Small intestine (tissue), 7 donors: ENCODE results near the gene CDK13. TPM values are rescaled to one million over a fixed set of nuclear protein-coding genes. Genes with fewer than 3 reads are reported as not detected.

Experiments used
- DNase-seq, 2 donors: peaks; one replicate each; pipeline versions ENCODE4 v3.0.0 to v3.0.0-alpha.2; 2013
- FAIRE-seq: peaks from 2 replicates; lab custom pipeline; 2012; peaks lifted over from hg19 to GRCh38; lab: Jason Lieb, UNC
- H3K27ac ChIP-seq, 3 donors: one replicate each; pipeline ENCODE4 v1.5.1; 2013; ENCODE audit warnings: low read length in 2 of 3, mild to moderate bottlenecking in 2 of 3, control low read depth in 1 of 3, inconsistent platforms in 1 of 3, low read depth in 1 of 3, moderate library complexity in 1 of 3
- H3K27me3 ChIP-seq, 3 donors: one replicate each; pipeline ENCODE4 v1.6.1; 2013; ENCODE audit warnings: low read length in 3 of 3, inconsistent platforms in 1 of 3; ENCODE audit not compliant: control insufficient read depth in 3 of 3, insufficient read depth in 3 of 3
- H3K36me3 ChIP-seq, 3 donors: one replicate each; pipeline ENCODE4 v1.6.1; 2013; ENCODE audit warnings: low read length in 3 of 3, inconsistent platforms in 1 of 3, low read depth in 1 of 3, mild to moderate bottlenecking in 1 of 3, moderate library complexity in 1 of 3; ENCODE audit not compliant: control insufficient read depth in 3 of 3, insufficient read depth in 2 of 3
- H3K4me1 ChIP-seq, 3 donors: one replicate each; pipeline ENCODE4 v1.6.1; 2013; ENCODE audit warnings: low read length in 2 of 3, inconsistent platforms in 1 of 3, low read depth in 1 of 3, mild to moderate bottlenecking in 1 of 3, moderate library complexity in 1 of 3; ENCODE audit not compliant: control insufficient read depth in 3 of 3, insufficient read depth in 2 of 3
- H3K4me3 ChIP-seq, 3 donors: one replicate each; pipeline ENCODE4 v1.5.1; 2013; ENCODE audit warnings: low read length in 3 of 3, control low read depth in 1 of 3, inconsistent platforms in 1 of 3, low read depth in 1 of 3, mild to moderate bottlenecking in 1 of 3, moderate library complexity in 1 of 3
- H3K9me3 ChIP-seq, 2 donors: one replicate each; pipeline ENCODE4 v1.6.1; 2013; ENCODE audit warnings: low read depth in 1 of 2, low read length in 1 of 2; ENCODE audit not compliant: control insufficient read depth in 2 of 2, insufficient read depth in 1 of 2
- WGBS, 3 donors: extraction: QIAGEN DNeasy Blood & Tissue Kit; methylation state at CpG; one replicate each; pipeline ENCODE4 v1.1.7; 2013; 5-methylcytosine and 5-hydroxymethylcytosine counted together
- polyA plus RNA-seq, 4 donors: library from polyadenylated mRNA; stranded (reverse) in 3 of 4; unstranded in 1 of 4; fragments of 200-250 nt in 3 of 4; fragments of 120-200 nt in 1 of 4; gene quantifications; one replicate each; pipeline versions ENCODE4 v1.2.1 to v1.2.3, GENCODE V29; 2013
- donor health status: healthy with polysubstance abuse.
- donor health status: control.
- donor health status: control.
- donor health status: Bipolar disorder and iron deficiency.
- donor health status: healthy.

Gene CDK13
- polyA plus RNA-seq, 4 donors: 10.3 to 51.1 (median 14.4) TPM

DNA sequence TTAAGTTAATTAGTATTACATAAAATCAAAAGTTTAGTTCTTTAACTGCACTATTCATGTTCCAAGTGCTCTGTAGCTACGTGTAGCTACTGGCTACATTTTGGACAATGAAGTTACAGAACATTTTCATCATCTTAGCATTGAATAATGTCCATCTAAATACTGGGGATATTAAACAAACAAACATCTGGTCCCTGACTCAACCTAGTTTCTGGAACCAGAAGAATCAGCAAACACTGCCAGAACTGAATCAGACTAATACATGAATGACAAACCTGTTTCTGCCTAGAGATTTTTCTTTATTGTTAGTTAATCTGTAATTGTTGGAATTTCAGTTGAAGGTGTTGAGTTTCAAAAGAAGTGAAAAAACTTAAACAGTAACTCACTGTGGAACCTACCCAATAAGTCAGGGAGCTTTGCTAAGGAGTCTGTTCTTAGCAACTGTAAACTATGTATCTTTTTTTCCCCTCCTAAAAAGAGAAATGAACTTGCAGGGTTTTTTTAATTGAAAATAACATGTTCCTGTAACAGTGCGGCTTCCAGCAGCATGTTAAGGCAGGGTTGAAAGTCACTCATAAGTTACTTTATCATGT, 58.3 kb downstream of the CDK13 start:
- no peak for FAIRE-seq
- Histone ChIP-seq H3K4me3 (no peak overlapping the region), H3K27ac (no peak overlapping the region), H3K4me1 (no peaks in the 10 kb centered on the region), H3K27me3 (no peaks in the 10 kb centered on the region), H3K36me3 (peaks cover 0 to 24% (median 5%) of the 10 kb centered on the region in 3 donors), H3K9me3 (no peaks in the 10 kb centered on the region)
- WGBS, 3 donors: 75 to 84% (median 76%) methylated on average over 2 of the region's 2 CpGs
- DNase-seq: no peak

DNA sequence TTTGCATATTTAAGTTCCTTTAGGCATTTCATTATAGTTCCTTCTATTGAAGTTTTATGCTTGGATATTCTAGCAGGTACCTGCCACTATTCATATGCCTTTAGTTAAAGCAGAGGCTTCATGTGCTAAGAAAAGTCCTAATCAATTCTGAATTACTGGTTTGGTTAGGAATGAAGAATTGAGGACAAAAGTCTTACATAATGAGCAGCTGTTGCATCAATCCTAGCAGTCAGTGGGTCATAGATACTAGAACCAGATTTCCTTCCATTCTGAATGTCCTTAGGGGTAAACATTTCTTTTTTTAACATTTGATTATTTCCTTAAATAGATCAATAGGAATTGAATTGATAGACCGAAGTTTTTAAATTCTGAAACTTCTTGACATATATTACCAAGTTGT, 59.2 kb downstream of the CDK13 start:
- Histone ChIP-seq H3K27ac (no peak overlapping the region), H3K27me3 (no peaks in the 10 kb centered on the region), H3K4me3 (no peak overlapping the region), H3K9me3 (no peaks in the 10 kb centered on the region), H3K36me3 (peaks cover 0 to 27% (median 3%) of the 10 kb centered on the region in 3 donors), H3K4me1 (no peaks in the 10 kb centered on the region)
- 95 to 100% (median 98%) methylated on average over 1 of the region's 1 CpG for WGBS, 3 donors
- FAIRE-seq: no peak
- no peak for DNase-seq

DNA sequence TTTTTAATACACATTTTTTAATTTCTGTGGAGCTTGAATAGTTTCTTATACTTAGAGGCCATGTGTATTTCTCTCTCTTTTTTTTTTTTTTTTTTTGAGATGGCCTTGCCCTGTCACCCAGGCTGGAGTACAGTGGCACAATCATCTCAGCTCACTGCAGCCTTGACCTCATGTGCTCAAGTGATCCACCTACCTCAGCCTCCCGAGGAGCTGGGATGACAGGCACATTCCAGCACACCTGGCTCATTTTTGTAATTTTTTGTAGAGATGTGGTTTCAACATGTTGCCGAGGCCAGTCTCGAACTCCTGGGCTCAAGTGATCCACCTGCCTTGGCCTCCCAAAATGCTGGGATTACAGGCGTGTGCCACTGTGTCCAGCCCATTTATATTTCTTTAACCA, 64.3 kb downstream of the CDK13 start:
- peaks cover 0 to 20% (median 3%) of the 10 kb centered on the region in 3 donors for H3K36me3 ChIP-seq
- H3K9me3 ChIP-seq: no peaks in the 10 kb centered on the region
- FAIRE-seq (no peak), DNase-seq (no peak)
- H3K27ac ChIP-seq: no peak overlapping the region
- no peaks in the 10 kb centered on the region for H3K27me3 ChIP-seq
- 79 to 93% (median 84%) methylated on average over 4 of the region's 4 CpGs for WGBS, 3 donors
- no peaks in the 10 kb centered on the region for H3K4me1 ChIP-seq
- no peak overlapping the region for H3K4me3 ChIP-seq

DNA sequence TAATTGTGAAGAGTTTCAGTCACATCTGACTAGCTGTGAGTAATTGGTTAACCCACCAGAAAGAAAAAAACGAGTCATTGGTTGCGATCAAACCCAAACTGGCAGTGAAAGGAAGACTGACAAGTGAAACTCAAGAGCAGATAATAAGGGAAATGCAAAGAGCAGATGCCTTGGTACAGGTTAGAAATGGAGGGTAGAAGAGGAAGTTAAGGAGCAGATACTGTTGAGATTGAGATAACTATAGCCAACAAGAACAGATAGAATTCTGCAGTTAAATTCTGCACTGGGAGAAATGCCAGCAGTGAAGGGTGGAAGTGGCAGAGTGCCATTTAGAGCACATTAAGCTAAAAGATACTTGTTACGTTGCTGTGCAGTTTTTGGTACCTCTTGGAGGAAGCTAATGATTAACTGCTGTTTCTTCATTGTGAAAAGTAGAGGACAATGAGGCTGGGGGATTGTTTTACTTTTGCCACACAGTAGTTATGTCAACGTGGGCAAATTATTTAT, 65.8 kb downstream of the CDK13 start:
- H3K4me3 ChIP-seq: no peak overlapping the region
- H3K27me3 ChIP-seq: no peaks in the 10 kb centered on the region
- peak; percentile 20 to 33 for DNase-seq
- peaks cover 0 to 18% (median 4%) of the 10 kb centered on the region in 3 donors for H3K36me3 ChIP-seq
- no peaks in the 10 kb centered on the region for H3K9me3 ChIP-seq
- no peak for FAIRE-seq
- 10 to 27% (median 18%) methylated on average over 4 of the region's 4 CpGs for WGBS, 3 donors
- no peaks in the 10 kb centered on the region for H3K4me1 ChIP-seq
- no peak overlapping the region for H3K27ac ChIP-seq

DNA sequence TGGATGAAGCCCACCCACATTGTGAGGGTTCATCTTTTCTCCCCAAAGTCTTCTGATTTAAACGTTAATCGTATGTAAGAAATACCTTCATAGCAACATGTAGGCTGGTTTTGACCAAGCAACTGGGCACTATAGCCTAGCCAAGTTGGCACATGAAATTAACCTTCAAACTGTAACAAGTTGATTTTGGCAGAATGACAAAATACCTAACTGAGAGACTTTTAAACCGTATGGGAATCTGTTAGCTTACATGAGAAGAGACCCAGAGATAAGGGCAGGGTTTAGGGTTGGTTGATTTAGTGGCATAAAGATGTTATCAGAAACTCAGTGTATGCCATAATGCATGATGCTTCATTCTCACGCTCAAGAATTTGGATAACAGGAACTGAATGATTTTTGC, 69.5 kb downstream of the CDK13 start:
- H3K4me1 ChIP-seq: no peaks in the 10 kb centered on the region

DNA sequence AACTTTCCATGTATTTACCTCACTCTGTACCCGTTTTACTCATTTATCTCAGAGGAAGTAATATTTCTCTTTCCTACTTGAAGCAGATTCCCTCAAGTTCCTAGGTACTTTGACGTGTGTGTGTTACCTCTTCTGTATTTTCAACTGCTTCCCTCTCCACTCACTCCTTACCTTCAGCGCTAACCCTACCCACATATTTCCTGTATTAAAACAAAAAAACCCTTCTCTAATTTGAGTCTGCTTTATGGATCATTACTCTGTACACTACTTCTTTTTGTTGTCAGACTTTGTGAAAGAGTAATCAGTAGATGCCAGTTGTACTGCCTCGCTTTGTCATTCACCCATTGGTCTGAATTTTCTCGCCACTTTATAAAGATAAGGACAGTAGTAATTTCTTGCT, 74.0 kb downstream of the CDK13 start:
- no peaks in the 10 kb centered on the region for H3K27me3 ChIP-seq
- H3K36me3 ChIP-seq: peaks cover 0 to 23% (median 7%) of the 10 kb centered on the region in 3 donors
- no peaks in the 10 kb centered on the region for H3K9me3 ChIP-seq
- H3K4me1 ChIP-seq: no peaks in the 10 kb centered on the region
- H3K27ac ChIP-seq: no peak overlapping the region
- FAIRE-seq: no peak
- no peak for DNase-seq
- WGBS, 3 donors: 85 to 94% (median 85%) methylated on average over 5 of the region's 5 CpGs
- no peak overlapping the region for H3K4me3 ChIP-seq

More for the DNA sequence above, 69.5 kb downstream of the CDK13 start:
- WGBS, 3 donors: 77 to 85% (median 81%) methylated on average over 4 of the region's 4 CpGs
- Histone ChIP-seq H3K36me3 (peaks cover 0 to 12% (median 5%) of the 10 kb centered on the region in 3 donors), H3K4me3 (no peak overlapping the region), H3K9me3 (no peaks in the 10 kb centered on the region), H3K27me3 (no peaks in the 10 kb centered on the region), H3K27ac (no peak overlapping the region)
- DNase-seq (no peak), FAIRE-seq (no peak)

DNA sequence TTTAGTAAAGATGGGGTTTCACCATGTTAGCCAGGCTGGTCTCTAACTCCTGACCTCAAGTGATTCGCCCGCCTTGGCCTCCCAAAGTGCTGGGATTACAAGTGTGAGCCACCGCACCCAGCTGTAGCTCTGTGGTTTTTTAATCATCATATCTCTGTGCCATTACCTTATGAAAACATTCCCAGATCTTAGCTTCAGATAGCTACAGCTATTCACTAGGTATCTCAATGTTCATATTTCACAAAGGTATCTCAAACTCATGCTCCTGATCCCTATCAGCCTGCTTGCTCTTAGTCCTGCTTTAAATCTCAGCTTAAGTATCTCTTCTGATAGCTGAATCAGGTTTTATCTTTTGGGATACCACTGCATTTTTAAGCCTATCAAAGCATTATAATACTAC, 74.8 kb downstream of the CDK13 start:
- no peak overlapping the region for H3K4me3 ChIP-seq
- H3K36me3 ChIP-seq: peaks cover 0 to 30% (median 7%) of the 10 kb centered on the region in 3 donors
- no peaks in the 10 kb centered on the region for H3K27me3 ChIP-seq
- WGBS, 3 donors: 96 to 100% (median 97%) methylated on average over 3 of the region's 3 CpGs
- no peaks in the 10 kb centered on the region for H3K9me3 ChIP-seq
- FAIRE-seq: no peak
- no peak for DNase-seq
- no peak overlapping the region for H3K27ac ChIP-seq
- no peaks in the 10 kb centered on the region for H3K4me1 ChIP-seq

DNA sequence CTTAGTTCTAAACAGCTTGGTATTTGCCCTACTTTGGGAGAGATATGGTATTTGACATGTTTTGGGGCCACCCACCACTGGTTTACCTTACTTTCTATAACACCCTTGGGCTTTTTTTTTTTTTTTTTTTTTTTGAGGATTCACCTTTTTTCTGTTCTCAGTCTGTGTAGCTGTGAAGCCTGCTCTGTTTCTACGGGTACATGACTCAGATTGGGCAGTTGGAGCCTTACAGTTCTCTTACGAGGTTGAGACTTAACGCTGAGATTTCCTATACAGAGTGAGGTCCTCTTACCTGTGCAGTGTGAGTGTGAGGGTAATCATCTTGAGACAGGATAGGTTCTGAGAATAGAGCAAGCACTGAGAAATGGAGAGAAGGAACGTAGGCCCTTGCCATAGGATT, 77.5 kb downstream of the CDK13 start:
- DNase-seq (no peak), FAIRE-seq (no peak)
- H3K36me3 ChIP-seq: peaks cover 2 to 39% (median 3%) of the 10 kb centered on the region in 3 donors
- no peak overlapping the region for H3K27ac ChIP-seq
- no peak overlapping the region for H3K4me3 ChIP-seq
- no peaks in the 10 kb centered on the region for H3K9me3 ChIP-seq
- WGBS, 3 donors: 95 to 99% (median 97%) methylated on average over 4 of the region's 4 CpGs
- H3K27me3 ChIP-seq: no peaks in the 10 kb centered on the region
- no peaks in the 10 kb centered on the region for H3K4me1 ChIP-seq
